ENCODE measurements around the gene MSI2. TPM values are rescaled to one million over a fixed set of nuclear protein-coding genes. Genes with fewer than 3 reads are reported as not detected.

The MSI2 gene
- total RNA-seq, 2 donors from 2014 or later, result 30.1 to 41.1 TPM

DNA sequence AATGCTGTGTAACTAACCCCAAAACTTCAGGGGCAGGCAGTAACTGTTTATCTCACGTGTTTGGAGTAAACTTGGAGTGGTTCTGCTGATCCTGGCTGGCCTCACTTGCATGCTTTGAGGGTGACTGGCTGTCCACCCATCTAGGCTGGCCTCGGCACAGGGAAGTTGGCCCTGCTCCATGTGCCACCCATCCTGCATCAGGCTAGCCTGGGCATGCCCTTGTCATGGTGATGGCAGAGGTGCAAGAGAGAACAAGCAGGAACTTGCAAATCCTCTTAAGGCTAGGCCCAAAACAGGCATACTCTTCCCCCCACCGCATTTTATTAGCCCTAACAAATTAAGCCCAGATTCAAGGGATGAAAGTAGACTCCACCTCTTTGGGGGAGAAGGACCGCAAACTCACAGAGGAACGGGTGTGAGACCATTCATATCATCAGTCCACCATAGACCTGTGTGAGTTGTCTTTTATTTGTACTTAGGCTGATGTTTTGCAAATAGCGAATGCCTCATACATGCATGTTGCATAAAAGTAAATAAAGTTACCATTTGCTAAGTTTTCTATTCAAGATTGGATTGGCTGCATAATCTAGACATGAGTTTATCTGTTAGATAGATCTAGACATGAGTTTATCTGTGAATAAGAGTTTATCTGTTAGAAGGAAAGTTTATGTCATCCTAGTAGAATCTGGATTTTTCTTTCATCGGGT lies 267.8 kb downstream of the MSI2 start:
- Histone ChIP-seq H3K27me3 (no peaks in the 10 kb centered on the region), H3K4me3 (no peak overlapping the region), H3K4me1 (peaks cover 0 to 54% of the 10 kb centered on the region in 2 donors), H3K27ac (peak overlapping the region in 1 of 2 donors; percentile 37), H3K36me3 (no peaks in the 10 kb centered on the region), H3K9me3 (no peaks in the 10 kb centered on the region)
- no peak for DNase-seq (ENCODE audit: low spot score)
- TF ChIP-seq, protein P1, sequence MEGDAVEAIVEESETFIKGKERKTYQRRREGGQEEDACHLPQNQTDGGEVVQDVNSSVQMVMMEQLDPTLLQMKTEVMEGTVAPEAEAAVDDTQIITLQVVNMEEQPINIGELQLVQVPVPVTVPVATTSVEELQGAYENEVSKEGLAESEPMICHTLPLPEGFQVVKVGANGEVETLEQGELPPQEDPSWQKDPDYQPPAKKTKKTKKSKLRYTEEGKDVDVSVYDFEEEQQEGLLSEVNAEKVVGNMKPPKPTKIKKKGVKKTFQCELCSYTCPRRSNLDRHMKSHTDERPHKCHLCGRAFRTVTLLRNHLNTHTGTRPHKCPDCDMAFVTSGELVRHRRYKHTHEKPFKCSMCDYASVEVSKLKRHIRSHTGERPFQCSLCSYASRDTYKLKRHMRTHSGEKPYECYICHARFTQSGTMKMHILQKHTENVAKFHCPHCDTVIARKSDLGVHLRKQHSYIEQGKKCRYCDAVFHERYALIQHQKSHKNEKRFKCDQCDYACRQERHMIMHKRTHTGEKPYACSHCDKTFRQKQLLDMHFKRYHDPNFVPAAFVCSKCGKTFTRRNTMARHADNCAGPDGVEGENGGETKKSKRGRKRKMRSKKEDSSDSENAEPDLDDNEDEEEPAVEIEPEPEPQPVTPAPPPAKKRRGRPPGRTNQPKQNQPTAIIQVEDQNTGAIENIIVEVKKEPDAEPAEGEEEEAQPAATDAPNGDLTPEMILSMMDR (IDR thresholded peaks at IDR 0.05), result no peak

DNA sequence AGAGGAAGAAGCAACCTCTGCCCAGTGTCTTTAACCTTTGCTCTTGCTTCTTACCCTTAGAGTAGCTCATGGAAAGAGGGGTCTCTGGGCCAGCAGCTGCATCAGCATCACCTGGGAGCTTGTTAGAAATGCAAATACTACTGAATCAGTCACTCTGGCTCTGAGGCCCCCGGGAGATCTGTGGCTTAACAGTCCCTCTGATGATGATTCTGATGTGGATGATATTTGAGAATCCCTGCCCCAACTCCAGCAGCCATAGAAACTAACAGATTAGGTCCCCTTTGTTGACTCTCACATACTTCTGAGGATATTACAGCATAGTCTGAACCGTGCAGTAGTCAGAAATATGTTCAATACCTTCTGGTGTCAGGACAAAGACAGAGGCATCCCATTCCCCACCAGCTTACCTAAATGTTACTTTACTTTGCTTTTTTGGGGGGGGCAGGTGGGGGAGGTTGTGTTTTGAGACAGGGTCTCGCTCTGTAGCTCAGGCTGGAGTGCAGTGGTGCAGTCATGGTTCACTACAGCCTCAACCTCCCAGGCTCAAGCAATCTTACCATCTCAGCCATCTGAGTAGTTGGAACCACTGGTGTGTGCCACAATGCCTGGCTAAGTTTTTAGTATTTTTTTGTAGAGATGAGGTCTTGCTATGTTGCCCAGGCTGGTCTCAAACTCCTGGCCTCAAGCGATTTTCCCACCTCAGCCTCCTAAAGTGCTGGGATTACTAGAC lies 268.7 kb downstream of the MSI2 start:
- Histone ChIP-seq H3K27me3 (no peaks in the 10 kb centered on the region), H3K4me3 (no peak overlapping the region), H3K9me3 (no peaks in the 10 kb centered on the region), H3K27ac (no peak overlapping the region), H3K4me1 (peaks cover 0 to 48% of the 10 kb centered on the region in 2 donors), H3K36me3 (no peaks in the 10 kb centered on the region)
- DNase-seq (ENCODE audit: low spot score), result no peak
- TF ChIP-seq, protein P1 (IDR thresholded peaks at IDR 0.05), result no peak

DNA sequence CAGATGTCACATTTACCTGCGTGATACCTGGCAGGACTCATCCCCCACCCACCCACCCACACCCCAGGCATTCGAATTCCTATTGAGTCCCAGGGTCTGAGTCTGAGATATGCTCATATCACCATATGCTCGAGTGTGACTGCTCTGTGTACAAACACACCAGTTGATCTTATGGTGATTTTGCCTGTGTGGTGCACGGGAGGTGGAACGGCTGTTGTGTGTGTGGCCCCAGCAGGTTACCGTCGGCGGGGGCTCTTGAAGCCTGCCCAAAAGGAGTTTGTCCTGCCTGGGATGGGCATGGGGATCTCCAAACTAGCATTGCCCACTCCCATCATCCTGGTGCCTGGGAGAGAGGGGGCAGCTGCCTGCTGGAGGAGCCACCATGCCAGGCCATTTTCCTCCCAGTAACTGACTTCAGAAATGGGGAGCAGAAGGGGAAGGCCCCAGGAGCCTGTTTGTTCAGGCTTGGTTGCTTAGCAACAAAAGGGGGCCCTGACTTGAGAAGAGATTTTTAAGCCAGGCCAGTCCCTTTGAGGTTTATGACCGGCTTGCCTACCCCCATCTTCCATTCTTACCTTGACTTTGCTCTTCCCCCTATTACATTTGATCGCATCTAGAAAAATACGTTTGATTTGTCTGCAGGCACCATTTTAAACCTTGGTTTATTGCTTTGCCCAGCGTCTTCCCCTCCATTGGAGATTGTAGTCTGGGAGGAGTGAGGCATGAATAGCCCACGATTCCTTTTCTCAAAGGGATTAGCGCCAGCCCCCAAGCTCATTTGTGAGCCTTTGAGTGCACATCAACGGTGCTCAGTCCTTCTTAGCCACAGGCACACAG lies 271.1 kb downstream of the MSI2 start:
- Histone ChIP-seq H3K4me1 (peaks cover 0 to 37% of the 10 kb centered on the region in 2 donors), H3K27me3 (no peaks in the 10 kb centered on the region), H3K36me3 (no peaks in the 10 kb centered on the region), H3K4me3 (no peak overlapping the region), H3K27ac (no peak overlapping the region), H3K9me3 (no peaks in the 10 kb centered on the region)
- DNase-seq (ENCODE audit: low spot score), result no peak
- TF ChIP-seq, protein P1 (IDR thresholded peaks at IDR 0.05), result no peak

DNA sequence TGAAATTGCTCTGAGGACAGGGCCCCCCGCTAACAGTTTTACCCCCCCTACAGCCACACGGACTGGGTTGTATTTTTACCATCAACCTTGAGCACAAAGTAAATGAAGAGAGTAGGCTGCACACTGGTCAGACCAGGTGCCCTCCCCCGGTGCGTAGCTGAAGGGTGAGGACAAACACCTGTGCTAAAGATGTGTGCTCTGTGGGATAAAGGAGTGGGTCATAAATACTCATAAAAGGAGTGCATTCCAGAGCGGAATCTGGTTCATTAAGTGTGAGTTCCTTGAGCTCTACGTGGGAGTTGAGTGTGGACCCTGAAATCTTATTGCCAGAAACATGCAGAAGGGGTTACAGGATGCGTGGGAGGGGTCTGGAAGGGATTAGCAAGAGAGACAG lies 271.7 kb downstream of the MSI2 start:
- Histone ChIP-seq H3K36me3 (no peaks in the 10 kb centered on the region), H3K4me1 (peaks cover 0 to 33% of the 10 kb centered on the region in 2 donors), H3K27me3 (no peaks in the 10 kb centered on the region), H3K27ac (no peak overlapping the region), H3K4me3 (no peak overlapping the region), H3K9me3 (no peaks in the 10 kb centered on the region)
- TF ChIP-seq, protein P1 (IDR thresholded peaks at IDR 0.05), result no peak
- no peak for DNase-seq (ENCODE audit: low spot score)

DNA sequence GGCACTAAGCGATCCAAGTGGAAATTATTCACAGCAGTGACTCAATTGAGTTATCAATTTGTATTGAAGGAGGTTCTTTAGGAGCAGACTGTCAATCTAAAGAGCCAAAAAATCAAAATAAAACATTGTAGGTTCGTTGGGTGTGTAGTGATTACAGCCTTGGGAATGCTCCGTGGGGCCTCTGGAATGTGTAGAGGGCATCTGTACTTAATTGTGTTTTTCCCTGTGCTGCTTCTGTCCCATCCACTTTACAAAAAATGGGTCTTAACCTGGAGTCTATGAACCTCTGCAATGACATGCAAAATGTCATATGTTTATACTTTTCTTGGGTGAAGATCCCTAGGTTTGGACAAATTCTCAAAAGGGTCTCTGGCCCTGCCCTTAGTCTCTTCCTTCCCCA lies 273.7 kb downstream of the MSI2 start:
- TF ChIP-seq, protein P1 (IDR thresholded peaks at IDR 0.05), result no peak
- Histone ChIP-seq H3K4me1 (peaks cover 0 to 26% of the 10 kb centered on the region in 2 donors), H3K27ac (no peak overlapping the region), H3K4me3 (no peak overlapping the region), H3K27me3 (no peaks in the 10 kb centered on the region), H3K36me3 (no peaks in the 10 kb centered on the region), H3K9me3 (no peaks in the 10 kb centered on the region)
- no peak for DNase-seq (ENCODE audit: low spot score)

All from right atrium auricular region (tissue), 2 donors.